KMS-11 (cell line): ENCODE results near the gene CATSPER1.

Experiments
- H2AFZ ChIP-seq: fragments of 200-600 bp; sonication (generic); 2 replicates; pipeline ENCODE4 v1.6.1; 2016; ENCODE audit warnings: antibody characterized with exemption, mixed run types, low read depth
- H3K27ac ChIP-seq: fragments of 200-600 bp; sonication (generic); 2 replicates; pipeline ENCODE4 v1.6.1; 2016; ENCODE audit warnings: mild to moderate bottlenecking, mixed run types
- H3K27me3 ChIP-seq: fragments of 200-600 bp; sonication (generic); 2 replicates; pipeline ENCODE4 v1.6.1; 2017; ENCODE audit warnings: mild to moderate bottlenecking, low read depth, mixed run types, moderate library complexity; ENCODE audit not compliant: insufficient read depth
- H3K36me3 ChIP-seq: fragments of 200-600 bp; sonication (generic); 2 replicates; pipeline ENCODE4 v1.6.1; 2017; ENCODE audit warnings: mild to moderate bottlenecking, mixed run types; ENCODE audit not compliant: insufficient read depth
- H3K4me1 ChIP-seq: fragments of 200-600 bp; sonication (generic); 2 replicates; pipeline ENCODE4 v1.6.1; 2016; ENCODE audit warnings: mild to moderate bottlenecking, low read depth, mixed run types; ENCODE audit not compliant: poor library complexity, severe bottlenecking
- H3K4me2 ChIP-seq: fragments of 200-600 bp; sonication (generic); 2 replicates; pipeline ENCODE4 v1.7.0; 2016; ENCODE audit warnings: mild to moderate bottlenecking, mixed run types
- H3K4me3 ChIP-seq: fragments of 200-600 bp; sonication (generic); IDR thresholded peaks from 2 replicates; pipeline ENCODE4 v1.6.1; 2017; ENCODE audit warnings: low read depth, low read length, mixed read lengths; ENCODE audit not compliant: insufficient read depth
- H3K79me2 ChIP-seq: fragments of 200-600 bp; sonication (generic); 2 replicates; pipeline ENCODE4 v1.6.1; 2016; ENCODE audit warnings: low read depth, mixed run types; ENCODE audit not compliant: insufficient read depth
- H3K9ac ChIP-seq: fragments of 200-600 bp; sonication (generic); 2 replicates; pipeline ENCODE4 v1.6.1; 2016; ENCODE audit warnings: mild to moderate bottlenecking, mixed run types
- H4K20me1 ChIP-seq: fragments of 200-600 bp; sonication (generic); 2 replicates; pipeline ENCODE4 v1.6.1; 2016; ENCODE audit warnings: mild to moderate bottlenecking, mixed run types; ENCODE audit not compliant: insufficient read depth
- CTCF ChIP-seq: fragments of 200-600 bp; sonication (generic); conservative IDR thresholded peaks from 2 replicates; pipeline ENCODE4 v1.6.1; 2017; ENCODE audit warnings: low read depth, mild to moderate bottlenecking, antibody characterized with exemption, low read length, moderate library complexity, mixed read lengths

Gene CATSPER1

GRCh38 chr11:66059966-66060680 is 33.8 kb upstream of the CATSPER1 start:
- Histone ChIP-seq H3K36me3 (peaks cover 69% of the 10 kb centered on the region), H3K27ac (no peak overlapping the region), H3K27me3 (0 out of 2 replicates have a peak, but pooled peaks cover under 1% of the 10 kb centered on the region), H3K79me2 (peaks cover 90% of the 10 kb centered on the region), H3K9ac (no peak overlapping the region), H4K20me1 (peaks cover 6% of the 10 kb centered on the region), H3K4me3 (no peak overlapping the region), H3K4me2 (no peak overlapping the region), H2AFZ (no peak overlapping the region), H3K4me1 (peaks cover 99% of the 10 kb centered on the region)
- no peak for TF ChIP-seq CTCF

- TF ChIP-seq CTCF: no peak
- Histone ChIP-seq H3K4me2 (no peak overlapping the region; the same call in 1 of the 2 replicates), H3K4me1 (peaks cover 76% of the 10 kb centered on the region), H2AFZ (no peak overlapping the region), H3K4me3 (no peak overlapping the region), H3K27me3 (no peaks in the 10 kb centered on the region), H3K79me2 (peaks cover 86% of the 10 kb centered on the region), H3K27ac (peak overlapping the region; percentile 15; the same call in 1 of the 2 replicates), H3K36me3 (peaks cover 45% of the 10 kb centered on the region; the same call in 1 of the 2 replicates), H4K20me1 (no peaks in the 10 kb centered on the region), H3K9ac (no peak overlapping the region)
These were observed 30.2 kb upstream of the CATSPER1 start for GRCh38 chr11:66056501-66056900.

GRCh38 chr11:66055021-66055420 is 28.7 kb upstream of the CATSPER1 start:
- Histone ChIP-seq H3K4me1 (peaks cover 71% of the 10 kb centered on the region), H3K4me3 (no peak overlapping the region), H3K27me3 (no peaks in the 10 kb centered on the region), H3K27ac (peak overlapping the region; percentile 72; the same call in 1 of the 2 replicates), H3K79me2 (peaks cover 73% of the 10 kb centered on the region), H4K20me1 (no peaks in the 10 kb centered on the region), H3K4me2 (peak overlapping the region; percentile 95), H2AFZ (no peak overlapping the region), H3K36me3 (peaks cover 43% of the 10 kb centered on the region; the same call in 1 of the 2 replicates), H3K9ac (no peak overlapping the region)
- TF ChIP-seq CTCF: no peak

GRCh38 chr11:66052664-66052982 is 26.3 kb upstream of the CATSPER1 start:
- peaks cover 55% of the 10 kb centered on the region for H3K79me2 ChIP-seq
- peak overlapping the region; percentile 72 for H3K27ac ChIP-seq
- peak overlapping the region; percentile 95; the same call in 1 of the 2 replicates for H3K4me2 ChIP-seq
- H3K9ac ChIP-seq: peak overlapping the region; percentile 74
- peaks cover 25% of the 10 kb centered on the region; the same call in 1 of the 2 replicates for H3K36me3 ChIP-seq
- no peaks in the 10 kb centered on the region for H3K27me3 ChIP-seq
- no peak overlapping the region for H3K4me3 ChIP-seq
- H2AFZ ChIP-seq: peak overlapping the region; percentile 36; the same call in 1 of the 2 replicates
- TF ChIP-seq CTCF: no peak
- H4K20me1 ChIP-seq: no peaks in the 10 kb centered on the region
- H3K4me1 ChIP-seq: peaks cover 48% of the 10 kb centered on the region
